HG02970 (cell line): ENCODE measurements around the gene ILRUN.
"Not testable (repeated sequence)": the region's sequence is repeated elsewhere in the genome, so short reads cannot be mapped to it uniquely, and the experiment has no call there.

Experiments
- ATAC-seq: cut with Tn5 transposase; IDR thresholded peaks from one replicate; pipeline ENCODE4 v1.9.1; 2021; ENCODE audit warnings: mild to moderate bottlenecking, moderate library complexity, moderate number of reproducible peaks; ENCODE audit not compliant: unreplicated experiment, low FRiP score

ILRUN gene

DNA sequence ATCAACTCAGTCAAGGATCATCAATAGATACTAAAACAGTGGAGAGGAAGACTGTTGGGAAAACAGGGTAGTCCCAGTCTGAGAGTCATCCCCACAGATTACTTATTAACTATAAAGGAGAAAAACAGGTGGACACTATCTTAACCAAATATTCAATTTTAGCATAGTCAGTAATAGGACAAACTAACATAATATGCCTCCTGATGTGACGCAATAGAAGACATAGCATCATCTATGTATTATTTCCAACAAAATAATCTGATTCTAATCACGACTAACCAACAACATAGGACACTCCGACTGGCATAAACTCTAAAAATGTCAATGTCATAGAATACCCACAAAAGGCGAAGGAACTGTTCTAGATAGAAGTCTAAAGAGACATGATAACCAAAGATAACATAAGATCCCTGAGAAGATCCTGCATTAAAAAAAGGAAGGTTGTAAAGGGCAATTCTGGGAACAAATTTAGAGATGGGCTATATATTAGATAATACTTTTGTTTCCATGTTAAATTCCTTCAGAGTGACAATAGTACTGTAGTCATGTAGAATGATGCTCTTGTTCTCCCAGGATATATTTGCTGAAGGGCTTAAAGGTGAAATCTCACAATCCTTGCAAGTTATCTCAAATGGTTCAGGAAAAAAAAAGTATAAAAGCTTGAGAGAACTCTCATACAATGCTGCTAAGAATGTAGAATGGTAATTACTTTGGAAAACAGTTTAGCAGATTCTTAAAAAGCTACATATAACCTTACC lies 28.9 kb downstream of the ILRUN start:
- no peak for ATAC-seq

GRCh38 chr6:34665019-34665418 lies 31.5 kb downstream of the ILRUN start:
- ATAC-seq = no peak

GRCh38 chr6:34664256-34664971 lies 32.2 kb downstream of the ILRUN start:
- ATAC-seq = no peak

DNA sequence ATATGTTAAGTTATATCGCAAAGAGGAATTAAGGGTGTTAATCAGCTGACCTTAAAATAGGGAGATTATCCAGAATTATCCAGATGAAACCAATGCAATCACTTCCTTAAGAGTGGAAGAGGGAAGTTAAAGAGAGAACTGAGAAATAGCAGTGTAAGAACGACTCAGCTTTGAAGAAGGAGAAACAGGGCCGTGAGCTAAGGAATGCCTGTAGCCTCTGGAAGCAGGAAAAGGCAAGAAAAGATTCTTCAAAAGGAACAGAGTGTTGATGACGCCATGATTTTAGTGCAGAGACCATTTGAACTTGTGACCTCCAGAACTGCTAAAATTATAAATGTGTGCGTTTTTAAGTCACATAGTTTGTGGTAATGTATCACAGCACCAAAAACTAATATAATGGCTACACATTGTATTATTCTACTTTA lies 32.7 kb downstream of the ILRUN start:
- ATAC-seq = no peak

- no peak for ATAC-seq
Measured at GRCh38 chr6:34663371-34663770, 33.2 kb downstream of the ILRUN start.

- ATAC-seq = no peak
Measured at GRCh38 chr6:34661357-34661756, 35.2 kb downstream of the ILRUN start.

GRCh38 chr6:34658605-34659265 lies 37.8 kb downstream of the ILRUN start:
- no peak for ATAC-seq

- not testable (repeated sequence) for ATAC-seq
Measured at GRCh38 chr6:34657979-34658480, 38.5 kb downstream of the ILRUN start.

- no peak for ATAC-seq
Measured at GRCh38 chr6:34657307-34657978, 39.1 kb downstream of the ILRUN start.

GRCh38 chr6:34657037-34657306 lies 39.6 kb downstream of the ILRUN start:
- no peak for ATAC-seq

- ATAC-seq = peak; percentile 77
Measured at GRCh38 chr6:34656378-34657036, 40.1 kb downstream of the ILRUN start.

- peak; percentile 1 for ATAC-seq
Measured at GRCh38 chr6:34655876-34656377, 40.6 kb downstream of the ILRUN start.

GRCh38 chr6:34654061-34654710 lies 42.4 kb downstream of the ILRUN start:
- no peak for ATAC-seq

- ATAC-seq = no peak
Measured at GRCh38 chr6:34652263-34652662, 44.3 kb downstream of the ILRUN start.

DNA sequence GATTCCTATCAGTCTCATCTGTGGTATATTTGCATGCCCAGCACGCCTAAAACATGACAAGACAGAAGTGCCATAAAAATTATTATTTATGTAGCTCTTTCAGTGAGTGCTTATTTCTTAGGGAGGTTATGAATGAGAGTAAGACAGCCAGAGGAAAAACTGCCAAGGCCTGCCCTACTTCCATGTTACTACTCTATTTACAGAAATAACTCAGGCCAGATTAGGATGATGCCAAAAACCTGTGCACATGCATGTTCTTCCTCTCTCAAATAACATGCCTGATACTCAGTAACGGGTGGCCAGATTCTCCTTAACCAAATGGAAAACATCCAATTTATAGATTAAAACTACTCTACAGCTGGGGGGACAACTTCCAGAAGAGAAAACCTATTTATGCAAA lies 45.7 kb downstream of the ILRUN start:
- no peak for ATAC-seq

DNA sequence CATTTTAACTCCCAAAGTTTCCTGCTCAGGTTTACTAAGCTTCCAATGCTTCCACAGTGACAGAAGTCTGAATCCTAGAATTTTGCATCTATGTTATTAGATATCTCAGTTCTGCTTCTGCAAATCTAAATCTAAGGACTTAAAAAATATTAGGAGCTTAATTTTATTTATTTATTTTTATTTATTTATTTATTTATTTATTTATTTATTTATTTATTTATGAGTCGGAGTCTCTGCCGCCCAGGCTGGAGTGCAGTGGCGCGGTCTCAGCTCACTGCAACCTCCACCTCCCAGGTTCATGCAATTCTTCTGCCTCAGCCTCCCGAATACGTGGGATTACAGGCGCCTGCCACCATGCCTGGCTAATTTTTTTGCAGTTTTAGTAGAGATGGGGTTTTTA lies 46.3 kb downstream of the ILRUN start:
- not testable (repeated sequence) for ATAC-seq

DNA sequence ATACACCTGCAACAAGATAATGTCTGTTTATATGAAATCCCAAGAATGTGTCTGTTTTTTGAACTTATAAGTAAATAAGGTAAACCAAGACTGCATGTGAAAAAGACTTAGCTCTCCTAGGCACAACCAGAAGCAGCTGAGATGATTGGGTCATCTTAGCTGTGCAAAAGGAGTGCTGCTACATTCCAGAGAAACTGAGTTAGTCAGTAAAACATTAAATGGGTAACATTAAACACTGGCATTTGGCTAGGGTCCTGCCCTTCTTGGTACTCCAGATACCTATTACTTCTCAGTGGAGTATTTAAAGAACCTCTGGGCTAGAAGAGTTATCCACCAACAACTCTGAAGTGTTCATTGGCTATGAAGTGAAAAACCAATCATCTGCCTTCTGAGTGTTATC lies 47.8 kb downstream of the ILRUN start:
- no peak for ATAC-seq
